WTC11 (cell line): ENCODE measurements around the gene ADGRL2. TPM values are rescaled to one million over a fixed set of nuclear protein-coding genes. Genes with fewer than 3 reads are reported as not detected.

Experiments
- ATAC-seq: fragments of 200-7000 bp; cut with Tn5 transposase; 2 replicates; pipeline ENCODE4 v1.10.0; 2021; ENCODE audit warnings: mild to moderate bottlenecking, moderate library complexity
- CTCF ChIA-PET: fragments of 300-600 bp; sonication (Branson Sonifier 250); formaldehyde crosslinking; loops from one replicate; lab custom pipeline; 2021; ENCODE audit warnings: antibody characterized with exemption; lab: Charles Lee
- POLR2A ChIA-PET: fragments of 350-600 bp; sonication (Branson Sonifier 250); formaldehyde crosslinking; loops from one replicate; lab custom pipeline; 2021; ENCODE audit warnings: antibody characterized with exemption; lab: Charles Lee
- DNase-seq: peaks from one replicate; pipeline ENCODE4 v3.0.0; 2021; ENCODE audit warnings: low spot score
- H3K27ac Mint-ChIP-seq: 2 replicates; pipeline ENCODE4 v1.8.0; 2021; ENCODE audit warnings: mixed read lengths
- H3K27me3 Mint-ChIP-seq: 2 replicates; pipeline ENCODE4 v1.8.0; 2021; ENCODE audit warnings: low read depth, mild to moderate bottlenecking, moderate library complexity, mixed read lengths
- H3K36me3 Mint-ChIP-seq: 2 replicates; pipeline ENCODE4 v1.8.0; 2021; ENCODE audit warnings: mixed read lengths
- H3K4me1 Mint-ChIP-seq: 2 replicates; pipeline ENCODE4 v1.8.0; 2022; ENCODE audit warnings: mixed read lengths
- H3K4me3 Mint-ChIP-seq: 2 replicates; pipeline ENCODE4 v1.8.0; 2021; ENCODE audit warnings: mild to moderate bottlenecking, moderate library complexity, mixed read lengths
- H3K9me3 Mint-ChIP-seq: 2 replicates; pipeline ENCODE4 v1.8.0; 2021; ENCODE audit warnings: mixed read lengths
- ATF2 ChIP-seq: sonication (generic); formaldehyde crosslinking; IDR thresholded peaks from 2 replicates; pipeline ENCODE4 v1.8.1; 2022; ENCODE audit warnings: low read depth, missing genetic modification reagents, borderline replicate concordance
- ATF6 ChIP-seq: sonication (generic); formaldehyde crosslinking; IDR thresholded peaks from 2 replicates; pipeline ENCODE4 v1.8.1; 2023; ENCODE audit warnings: mild to moderate bottlenecking, missing genetic modification reagents
- CBFB ChIP-seq: sonication (generic); formaldehyde crosslinking; IDR thresholded peaks from 2 replicates; pipeline ENCODE4 v1.8.1; 2022; ENCODE audit warnings: mild to moderate bottlenecking, low read depth, missing genetic modification reagents
- CDX4 ChIP-seq: fragments of 250-450 bp; sonication (Bioruptor Pico); IDR thresholded peaks from 2 replicates; pipeline ENCODE4 v1.9.0; 2021; ENCODE audit warnings: moderate library complexity, mild to moderate bottlenecking, inconsistent platforms, borderline replicate concordance
- CREM ChIP-seq: sonication (generic); formaldehyde crosslinking; IDR thresholded peaks from 2 replicates; pipeline ENCODE4 v1.8.1; 2022; ENCODE audit warnings: mild to moderate bottlenecking, missing genetic modification reagents, moderate library complexity
- ELF4 ChIP-seq: sonication (generic); formaldehyde crosslinking; IDR thresholded peaks from 2 replicates; pipeline ENCODE4 v1.8.1; 2022; ENCODE audit warnings: low read depth, mild to moderate bottlenecking, moderate library complexity, missing genetic modification reagents
- FOXJ3 ChIP-seq: sonication (generic); formaldehyde crosslinking; IDR thresholded peaks from 2 replicates; pipeline ENCODE4 v1.9.0; 2021; ENCODE audit warnings: missing genetic modification reagents, mild to moderate bottlenecking, borderline replicate concordance
- FOXP1 ChIP-seq: sonication (generic); formaldehyde crosslinking; IDR thresholded peaks from 2 replicates; pipeline ENCODE4 v1.8.0; 2022; ENCODE audit warnings: missing genetic modification reagents, mild to moderate bottlenecking, moderate library complexity, borderline replicate concordance
- MYBL2 ChIP-seq: sonication (generic); formaldehyde crosslinking; IDR thresholded peaks from 2 replicates; pipeline ENCODE4 v1.8.1; 2023; ENCODE audit warnings: mild to moderate bottlenecking, moderate library complexity, missing genetic modification reagents
- NFE2L1 ChIP-seq: sonication (generic); formaldehyde crosslinking; IDR thresholded peaks from 2 replicates; pipeline ENCODE4 v1.8.1; 2023; ENCODE audit warnings: missing genetic modification reagents
- NFYB ChIP-seq: sonication (generic); formaldehyde crosslinking; conservative IDR thresholded peaks from 2 replicates; pipeline ENCODE4 v1.8.0; 2022; ENCODE audit warnings: low read depth, missing genetic modification reagents
- OVOL2 ChIP-seq: fragments of 250-450 bp; sonication (Bioruptor Pico); IDR thresholded peaks from 2 replicates; pipeline ENCODE4 v1.9.0; 2021; ENCODE audit warnings: mild to moderate bottlenecking, borderline replicate concordance
- RELA ChIP-seq: sonication (generic); formaldehyde crosslinking; IDR thresholded peaks from 2 replicates; pipeline ENCODE4 v1.8.1; 2022; ENCODE audit warnings: missing genetic modification reagents, mild to moderate bottlenecking, borderline replicate concordance
- RORB ChIP-seq: fragments of 250-450 bp; sonication (Bioruptor Pico); IDR thresholded peaks from 2 replicates; pipeline ENCODE4 v1.9.0; 2021; ENCODE audit warnings: mild to moderate bottlenecking
- SMAD4 ChIP-seq: sonication (generic); formaldehyde crosslinking; IDR thresholded peaks from 2 replicates; pipeline ENCODE4 v1.8.0; 2022; ENCODE audit warnings: mild to moderate bottlenecking, missing genetic modification reagents
- SOX15 ChIP-seq: fragments of 250-450 bp; sonication (Bioruptor Pico); IDR thresholded peaks from 2 replicates; pipeline ENCODE4 v1.9.0; 2021; ENCODE audit warnings: mild to moderate bottlenecking
- TCF7 ChIP-seq: sonication (generic); formaldehyde crosslinking; IDR thresholded peaks from 2 replicates; pipeline ENCODE4 v1.8.0; 2022; ENCODE audit warnings: mild to moderate bottlenecking, low read depth, missing genetic modification reagents, moderate library complexity
- TP53 ChIP-seq: sonication (generic); formaldehyde crosslinking; IDR thresholded peaks from 2 replicates; pipeline ENCODE4 v1.8.1; 2023; ENCODE audit warnings: mild to moderate bottlenecking, missing genetic modification reagents
- ZBTB43 ChIP-seq: sonication (generic); formaldehyde crosslinking; IDR thresholded peaks from 2 replicates; pipeline ENCODE4 v1.8.1; 2023; ENCODE audit warnings: mild to moderate bottlenecking, missing genetic modification reagents
- ZMAT4 ChIP-seq: fragments of 250-450 bp; sonication (Bioruptor Pico); IDR thresholded peaks from 2 replicates; pipeline ENCODE4 v1.9.0; 2021; ENCODE audit warnings: mild to moderate bottlenecking
- ZNF232 ChIP-seq: sonication (generic); formaldehyde crosslinking; IDR thresholded peaks from 2 replicates; pipeline ENCODE4 v1.8.0; 2022; ENCODE audit warnings: mild to moderate bottlenecking, missing genetic modification reagents
- ZNF263 ChIP-seq: sonication (generic); formaldehyde crosslinking; IDR thresholded peaks from 2 replicates; pipeline ENCODE4 v1.8.1; 2022; ENCODE audit warnings: low read depth, mild to moderate bottlenecking, moderate library complexity, missing genetic modification reagents
- ZNF281 ChIP-seq: sonication (generic); formaldehyde crosslinking; IDR thresholded peaks from 2 replicates; pipeline ENCODE4 v1.8.0; 2023; ENCODE audit warnings: mild to moderate bottlenecking, missing genetic modification reagents
- ZNF317 ChIP-seq: sonication (generic); formaldehyde crosslinking; IDR thresholded peaks from 2 replicates; pipeline ENCODE4 v1.8.1; 2023; ENCODE audit warnings: low read depth, mild to moderate bottlenecking, moderate library complexity, missing genetic modification reagents, borderline replicate concordance
- ZNF423 ChIP-seq: fragments of 250-450 bp; sonication (Bioruptor Pico); IDR thresholded peaks from 2 replicates; pipeline ENCODE4 v2.1.2; 2022; ENCODE audit warnings: mild to moderate bottlenecking, moderate library complexity
- ZSCAN18 ChIP-seq: fragments of 250-450 bp; sonication (Bioruptor Pico); IDR thresholded peaks from 2 replicates; pipeline ENCODE4 v2.1.2; 2022; ENCODE audit warnings: mild to moderate bottlenecking, moderate library complexity
- total RNA-seq: library from RNA; stranded (reverse); gene quantifications from 3 replicates; pipeline ENCODE4 v1.2.3, GENCODE V29; 2021

The ADGRL2 gene
- total RNA-seq, 1 experiment from 2014 or later: 71.6 TPM

GRCh38 chr1:81950591-81951244 is 150.0 kb downstream of the ADGRL2 start (continued):
- TF ChIP-seq CDX4 (CRISPR knock-in tag): no peak
- TF ChIP-seq ELF4 (CRISPR knock-in tag): no peak
- TF ChIP-seq ZMAT4 (CRISPR knock-in tag): no peak
- TF ChIP-seq CBFB: no peak
- no peak for TF ChIP-seq NFE2L1 (CRISPR knock-in tag)
- no peak for TF ChIP-seq ZNF281 (CRISPR knock-in tag)
- TF ChIP-seq NFYB (CRISPR knock-in tag): no peak
- no peak for TF ChIP-seq OVOL2
- no peak for TF ChIP-seq RORB
- TF ChIP-seq FOXJ3 (CRISPR knock-in tag): no peak
- TF ChIP-seq ZNF232: no peak
- no peak for TF ChIP-seq ZNF263

- Mint-ChIP-seq H3K4me1 (no peaks in the 10 kb centered on the region; the same call in 1 of the 2 replicates), H3K9me3 (peaks cover 11% of the 10 kb centered on the region), H3K4me3 (no peak overlapping the region), H3K27me3 (no peaks in the 10 kb centered on the region), H3K27ac (no peak overlapping the region), H3K36me3 (peaks cover 62% of the 10 kb centered on the region)
- ChIA-PET POLR2A (no interaction called here), CTCF (no interaction called here)
- ATAC-seq: no peak
- DNase-seq: no peak
- TF ChIP-seq ZSCAN18 (CRISPR knock-in tag): no peak
- TF ChIP-seq FOXP1 (CRISPR knock-in tag): no peak
- no peak for TF ChIP-seq TP53 (CRISPR knock-in tag)
- TF ChIP-seq ATF2 (CRISPR knock-in tag): no peak
- TF ChIP-seq ELF4 (CRISPR knock-in tag): no peak
- no peak for TF ChIP-seq FOXJ3 (CRISPR knock-in tag)
- no peak for TF ChIP-seq CREM (CRISPR knock-in tag)
- TF ChIP-seq SOX15 (CRISPR knock-in tag): no peak
- no peak for TF ChIP-seq OVOL2
- no peak for TF ChIP-seq RELA (CRISPR knock-in tag)
- TF ChIP-seq ZNF317: no peak
- TF ChIP-seq ATF6 (CRISPR knock-in tag): no peak
- no peak for TF ChIP-seq SMAD4 (CRISPR knock-in tag)
- no peak for TF ChIP-seq ZBTB43 (CRISPR knock-in tag)
- no peak for TF ChIP-seq ZNF423 (CRISPR knock-in tag)
- no peak for TF ChIP-seq MYBL2 (CRISPR knock-in tag)
- TF ChIP-seq TCF7 (CRISPR knock-in tag): no peak
Observed at GRCh38 chr1:81954534-81955020, 153.8 kb downstream of the ADGRL2 start.
